GM12878 (cell line): ENCODE data around the gene PRR16. TPM values are rescaled to one million over a fixed set of nuclear protein-coding genes. Genes with fewer than 3 reads are reported as not detected.

ENCODE experiments used
- ATAC-seq: fragments of 200-7000 bp; cut with Tn5 transposase; 3 replicates; pipeline ENCODE4 v1.9.1; 2020; ENCODE audit warnings: mild to moderate bottlenecking, moderate library complexity
- BruUV-seq: library from RNA; stranded (reverse); fragments of 400-500 nt; replicated peaks from 2 replicates; lab custom pipeline; 2021; lab: Mats Ljungman, UMichigan
- CTCF ChIA-PET: fragments of 300-600 bp; sonication (Branson Sonifier 250); formaldehyde crosslinking; extraction: SDS; loops from one replicate; lab custom pipeline; 2021; ENCODE audit warnings: inconsistent platforms; lab: Yijun Ruan, JAX
- POLR2A ChIA-PET: fragments of 350-600 bp; formaldehyde crosslinking; extraction: SDS; loops from one replicate; lab custom pipeline; 2021; ENCODE audit warnings: inconsistent platforms; lab: Charles Lee
- RAD21 ChIA-PET: fragments of 300-600 bp; sonication (Branson Sonifier 250); formaldehyde crosslinking; loops from one replicate; lab custom pipeline; 2023; ENCODE audit warnings: antibody characterized with exemption; ENCODE audit not compliant: unreplicated experiment; lab: Charles Lee
- SMC1A ChIA-PET: fragments of 300-600 bp; sonication (Branson Sonifier 250); formaldehyde crosslinking; loops from one replicate; lab custom pipeline; 2023; ENCODE audit not compliant: unreplicated experiment, uncharacterized antibody; lab: Charles Lee
- DNase-seq: peaks from one replicate; pipeline ENCODE4 v3.0.0-alpha.2; 2011; ENCODE audit warnings: low read depth, low spot score
- FAIRE-seq: peaks from 3 replicates; lab custom pipeline; 2011; peaks lifted over from hg19 to GRCh38; lab: Jason Lieb, UNC
- H2AFZ ChIP-seq: 2 replicates; pipeline ENCODE4 v1.6.0; 2011; ENCODE audit warnings: low read depth, low read length, control low read depth; ENCODE audit not compliant: control insufficient read depth
- H3K27ac ChIP-seq: 2 replicates; pipeline ENCODE4 v1.5.1; 2011; ENCODE audit warnings: control low read depth; ENCODE audit not compliant: control insufficient read depth, insufficient read depth
- H3K27me3 ChIP-seq, 2 experiments: replicated peaks in 1 of 2; 2 replicates each; pipeline versions ENCODE4 v1.6.0 to v1.6.1; 2011; ENCODE audit warnings: low read length in 1 of 2; ENCODE audit not compliant: control insufficient read depth in 2 of 2, insufficient read depth in 2 of 2
- H3K36me3 ChIP-seq, 2 experiments: 2 replicates each; pipeline ENCODE4 v1.5.1; 2011; ENCODE audit warnings: low read length in 1 of 2; ENCODE audit not compliant: control insufficient read depth in 2 of 2, insufficient read depth in 2 of 2
- H3K4me1 ChIP-seq: 2 replicates; pipeline ENCODE4 v1.6.1; 2011; ENCODE audit warnings: mild to moderate bottlenecking, low read length, moderate library complexity, mixed read lengths; ENCODE audit not compliant: control insufficient read depth, insufficient read depth
- H3K4me2 ChIP-seq: 2 replicates; pipeline ENCODE4 v1.6.0; 2011; ENCODE audit warnings: control low read depth; ENCODE audit not compliant: control insufficient read depth, insufficient read depth
- H3K4me3 ChIP-seq: fragments of 200-600 bp; sonication (generic); 2 replicates; pipeline ENCODE4 v1.5.1; 2016
- H3K79me2 ChIP-seq: 2 replicates; pipeline ENCODE4 v1.6.0; 2011; ENCODE audit warnings: low read length; ENCODE audit not compliant: control insufficient read depth, insufficient read depth
- H3K9ac ChIP-seq: 2 replicates; pipeline ENCODE4 v1.8.0; 2011; ENCODE audit warnings: low read length, control low read depth, mixed read lengths; ENCODE audit not compliant: control insufficient read depth, insufficient read depth
- H3K9me3 ChIP-seq: replicated peaks from 3 replicates; pipeline ENCODE4 v1.5.1; 2011; ENCODE audit warnings: mild to moderate bottlenecking, low read length; ENCODE audit not compliant: control insufficient read depth, insufficient read depth
- H4K20me1 ChIP-seq: 2 replicates; pipeline ENCODE4 v1.6.0; 2011; ENCODE audit not compliant: control insufficient read depth, insufficient read depth
- ASH2L ChIP-seq: fragments of 300-600, 200-600 bp; sonication (generic); IDR thresholded peaks from 2 replicates; pipeline ENCODE4 v1.6.1; 2017; ENCODE audit warnings: low read depth, mild to moderate bottlenecking, borderline replicate concordance
- E2F8 ChIP-seq: fragments of 450-650 bp; IDR thresholded peaks from 2 replicates; pipeline ENCODE4 v1.6.1; 2018; ENCODE audit warnings: mild to moderate bottlenecking, low read depth, moderate library complexity; ENCODE audit not compliant: partially characterized antibody
- NFYB ChIP-seq: IDR thresholded peaks from 2 replicates; pipeline ENCODE4 v1.6.1; 2011; ENCODE audit warnings: low read depth, mild to moderate bottlenecking, low read length, improper control_type of control experiment, moderate library complexity; ENCODE audit not compliant: insufficient read depth
- PAX5 ChIP-seq: IDR thresholded peaks from 2 replicates; pipeline ENCODE4 v1.6.1; 2011; ENCODE audit warnings: low read depth, low read length, borderline replicate concordance
- PRDM15 ChIP-seq: fragments of 450-650 bp; formaldehyde crosslinking; IDR thresholded peaks from 2 replicates; pipeline ENCODE4 v1.4.0; 2020; ENCODE audit warnings: mild to moderate bottlenecking, moderate library complexity
- RBBP5 ChIP-seq: fragments of 200-600 bp; sonication (generic); conservative IDR thresholded peaks from 2 replicates; pipeline ENCODE4 v1.6.1; 2016
- SIN3A ChIP-seq: IDR thresholded peaks from 2 replicates; pipeline ENCODE4 v1.6.1; 2012; ENCODE audit warnings: low read depth, low read length, improper control_type of control experiment
- WGBS: methylation state at CpG from one replicate; pipeline ENCODE4 v1.1.6; 2016; ENCODE audit warnings: low lambda C conversion rate; ENCODE audit not compliant: insufficient replicate concordance, insufficient coverage; ENCODE audit errors: missing lambda C conversion rate; 5-methylcytosine and 5-hydroxymethylcytosine counted together
- in situ Hi-C: fragments of 300-500 bp; cut with MboI; formaldehyde crosslinking; loops from 9 replicates; pipeline ENCODE4 v1.14.3; 2018; ENCODE audit warnings: mixed read lengths
- intact Hi-C: fragments of 100-400 bp; cut with micrococcal nuclease; formaldehyde crosslinking; loops from one replicate; pipeline ENCODE4 v1.14.2; 2022; ENCODE audit not compliant: unreplicated experiment
- polyA plus RNA-seq, 11 experiments: library from polyadenylated mRNA; depleted of rRNA in 4 of 11; unstranded in 6 of 11; stranded (reverse) in 5 of 11; fragments of >200 nt; fragmentation: Nextera tagmentation in 4 of 11; fragmentation: Illumina TruSeq in 1 of 11; extraction: Ambion mirVana in 4 of 11; extraction: Trizol in 1 of 11; gene quantifications; 1 replicate in 1 of 11; 2 replicates in 10 of 11; pipeline versions ENCODE4 v1.2.1 to v1.2.3, GENCODE V29; 2011 to 2016; ENCODE audit warnings: inconsistent platforms in 2 of 11, missing spikeins in 2 of 11, low read depth in 1 of 11
- total RNA-seq, 4 experiments: library from RNA; depleted of rRNA in 3 of 4; stranded (reverse); fragments of >200 nt in 3 of 4; fragmentation: Illumina TruSeq in 1 of 4; extraction: Trizol in 1 of 4; gene quantifications; 2 replicates each; pipeline versions ENCODE4 v1.2.1 to v1.2.3, GENCODE V29; 2013 to 2021

The PRR16 gene
- total and polyA plus RNA-seq, 10 of the 15 experiments (the other 5 are each of a cell fraction or from before 2014, with no cell fraction given): not detected

- CTCF ChIA-PET: no interaction called here
- Histone ChIP-seq H3K4me3 (no peak overlapping the region), H3K36me3 (no peaks in the 10 kb centered on the region), H3K9me3 (no peaks in the 10 kb centered on the region), H2AFZ (no peak overlapping the region), H3K79me2 (no peaks in the 10 kb centered on the region), H3K4me1 (no peaks in the 10 kb centered on the region), H4K20me1 (no peaks in the 10 kb centered on the region), H3K27ac (no peak overlapping the region), H3K27me3 (no peaks in the 10 kb centered on the region), H3K4me2 (no peak overlapping the region), H3K9ac (no peak overlapping the region)
- ATAC-seq: no peak
- no peak for FAIRE-seq
- TF ChIP-seq PAX5: no peak
- RAD21 ChIA-PET: no interaction called here
- in situ Hi-C loops (no loop called here), intact Hi-C loops (no loop called here)
- WGBS: 30% methylated on average over 4 of the region's 4 CpGs
- SMC1A ChIA-PET: no interaction called here
- POLR2A ChIA-PET: no interaction called here
- DNase-seq: no peak
- no TSS peak for BruUV-seq
Measured at GRCh38 chr5:120564013-120564412, 99.9 kb downstream of the PRR16 start.

- 0% methylated on average over 1 of the region's 1 CpG for WGBS
- no peak for TF ChIP-seq ASH2L
- TF ChIP-seq NFYB: no peak
- no peak for TF ChIP-seq RBBP5
- no peak for TF ChIP-seq PAX5
- TF ChIP-seq E2F8: no peak
- no peak for TF ChIP-seq SIN3A
- TF ChIP-seq PRDM15: no peak
- BruUV-seq: no TSS peak
- no peak overlapping the region for H3K4me3 ChIP-seq
- H3K9me3 ChIP-seq: no peaks in the 10 kb centered on the region
- no peak overlapping the region for H3K4me2 ChIP-seq
- in situ Hi-C loops (no loop called here), intact Hi-C loops (no loop called here)
- H3K9ac ChIP-seq: no peak overlapping the region
- RAD21 ChIA-PET: no interaction called here
- no peak overlapping the region for H2AFZ ChIP-seq
- DNase-seq (no peak), ATAC-seq (no peak), FAIRE-seq (no peak)
- H3K4me1 ChIP-seq: no peaks in the 10 kb centered on the region
- SMC1A ChIA-PET: no interaction called here
- POLR2A ChIA-PET: no interaction called here
- no peaks in the 10 kb centered on the region for H3K27me3 ChIP-seq
- CTCF ChIA-PET: no interaction called here
- no peaks in the 10 kb centered on the region for H3K79me2 ChIP-seq
- no peaks in the 10 kb centered on the region for H4K20me1 ChIP-seq
- no peaks in the 10 kb centered on the region for H3K36me3 ChIP-seq
- H3K27ac ChIP-seq: no peak overlapping the region
Measured at GRCh38 chr5:120567066-120567465, 103.0 kb downstream of the PRR16 start.
